Uterus (tissue), 2 donors: ENCODE measurements around the gene EFNB1.

Source experiments
- CTCF ChIP-seq, 4 experiments: fragments of 200-600 bp in 2 of 4; fragments of 450-650 bp in 2 of 4; sonication (generic) in 2 of 4; IDR thresholded peaks; one replicate each; pipeline ENCODE4 v1.5.1; 2016 to 2019; ENCODE audit warnings: antibody characterized with exemption in 4 of 4, mild to moderate bottlenecking in 2 of 4, moderate library complexity in 1 of 4
- POLR2A ChIP-seq, 2 donors: fragments of 450-650 bp; IDR thresholded peaks; one replicate each; pipeline ENCODE4 v1.6.1; 2016; ENCODE audit warnings: antibody characterized with exemption in 2 of 2, mild to moderate bottlenecking in 1 of 2, moderate library complexity in 1 of 2

GRCh38 chrX:68826113-68826980 lies 2.5 kb upstream of the EFNB1 start:
- TF ChIP-seq CTCF (IDR thresholded peaks at IDR 0.05) = no peak
- no peak for TF ChIP-seq POLR2A (IDR thresholded peaks at IDR 0.05)
